Effector CD4-positive, alpha-beta T cell (primary cell): ENCODE results near the gene CLDN7.
"Not testable (repeated sequence)": the region's sequence is repeated elsewhere in the genome, so short reads cannot be mapped to it uniquely, and the experiment has no call there.

ENCODE experiments used
- DNase-seq: peaks from one replicate; pipeline ENCODE4 v3.0.0-alpha.2; 2020

Gene CLDN7

GRCh38 chr17:7252176-7253043 is 9.9 kb downstream of the CLDN7 start, which contains the start of gene ELP5:
Gene ELP5 (plus strand): TSS chr17:7252215. CDS start chr17:7252551, 336 bp downstream.
- peak; percentile 82 for DNase-seq

GRCh38 chr17:7251661-7252175 is 10.6 kb downstream of the CLDN7 start, which contains the start of gene CTDNEP1:
Gene CTDNEP1 (minus strand): TSS chr17:7251734. CDS start chr17:7251296, 438 bp downstream.
- DNase-seq: peak; percentile 100

- no peak for DNase-seq
These were observed 11.3 kb downstream of the CLDN7 start for GRCh38 chr17:7250695-7251627.

- DNase-seq: no peak
These were observed 12.4 kb downstream of the CLDN7 start for GRCh38 chr17:7249830-7250229.

GRCh38 chr17:7249214-7249613 is 13.1 kb downstream of the CLDN7 start:
- no peak for DNase-seq

GRCh38 chr17:7248796-7249195 is 13.5 kb downstream of the CLDN7 start:
- no peak for DNase-seq

- no peak for DNase-seq
These were observed 15.5 kb downstream of the CLDN7 start for GRCh38 chr17:7246779-7247178.

GRCh38 chr17:7243838-7244237 is 18.4 kb downstream of the CLDN7 start:
- DNase-seq: not testable (repeated sequence)

- no peak for DNase-seq
These were observed 18.9 kb downstream of the CLDN7 start for GRCh38 chr17:7243453-7243729.

- DNase-seq: peak; percentile 91
These were observed 19.4 kb downstream of the CLDN7 start for GRCh38 chr17:7242717-7243452.

- peak; percentile 91 for DNase-seq
These were observed 20.2 kb downstream of the CLDN7 start, which contains the start of gene GABARAP for GRCh38 chr17:7241783-7242716. Gene GABARAP (minus strand): TSS chr17:7242449. CDS start chr17:7242330, 119 bp downstream.

GRCh38 chr17:7241090-7241733 is 21.1 kb downstream of the CLDN7 start:
- DNase-seq: no peak

- DNase-seq: no peak
These were observed 21.9 kb downstream of the CLDN7 start for GRCh38 chr17:7240375-7240774.

- DNase-seq: peak; percentile 93
These were observed 22.9 kb downstream of the CLDN7 start, which contains the start of gene PHF23 for GRCh38 chr17:7239091-7240027. Gene PHF23 (minus strand): TSS chr17:7239457. CDS start chr17:7239279, 178 bp downstream.

GRCh38 chr17:7238420-7239090 is 23.7 kb downstream of the CLDN7 start:
- DNase-seq: no peak

GRCh38 chr17:7237761-7238419 is 24.4 kb downstream of the CLDN7 start:
- DNase-seq: peak; percentile 65

- DNase-seq: no peak
These were observed 25.0 kb downstream of the CLDN7 start for GRCh38 chr17:7237266-7237760.

- DNase-seq: no peak
These were observed 25.5 kb downstream of the CLDN7 start for GRCh38 chr17:7236808-7237207.
